NOMO-1 treated with dmso at 0.1 percent for 144 hours (cell line): ENCODE measurements around the gene MIER2.

Experiments
- DNase-seq: peaks from one replicate; lab custom pipeline; 2025; ENCODE audit not compliant: unreplicated experiment; lab: John Stamatoyannopoulos, UW

Gene MIER2

DNA sequence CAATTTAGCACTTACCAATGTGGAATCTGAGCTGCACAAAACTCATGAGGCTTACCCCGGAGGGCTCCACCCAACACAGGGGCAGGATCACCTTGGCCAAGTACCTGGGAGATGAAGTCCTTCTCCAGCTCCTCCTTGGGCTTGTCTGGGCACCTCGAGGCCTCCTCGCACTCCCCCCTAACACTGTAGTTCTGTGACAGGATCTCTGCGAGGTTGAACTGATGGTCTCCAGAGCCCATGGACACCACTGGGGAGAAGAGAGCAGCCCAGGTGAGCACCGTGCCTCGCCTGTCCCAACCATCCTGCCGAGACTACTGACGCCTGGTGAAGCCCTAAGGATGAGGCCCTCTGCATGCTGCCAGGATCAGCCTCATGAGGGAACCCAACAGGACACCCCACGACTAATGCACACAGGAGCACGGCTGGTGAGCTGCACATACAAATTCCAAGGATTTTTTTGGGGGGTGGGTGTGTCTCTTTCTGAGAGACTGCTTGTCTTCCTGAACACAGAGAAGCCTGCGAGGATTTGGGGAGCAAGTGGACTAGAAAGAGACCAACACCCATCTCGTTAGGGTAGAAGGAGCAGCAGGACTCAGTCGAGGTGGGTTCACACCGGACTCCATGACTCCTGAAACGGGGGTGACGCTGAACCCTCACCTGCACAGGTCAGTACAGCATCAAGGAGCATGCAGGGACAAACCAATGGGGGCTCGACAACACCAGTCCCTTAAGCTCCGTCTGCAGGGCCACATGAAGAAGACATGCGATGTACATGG is 10.1 kb downstream of the MIER2 start:
- no peak for DNase-seq

DNA sequence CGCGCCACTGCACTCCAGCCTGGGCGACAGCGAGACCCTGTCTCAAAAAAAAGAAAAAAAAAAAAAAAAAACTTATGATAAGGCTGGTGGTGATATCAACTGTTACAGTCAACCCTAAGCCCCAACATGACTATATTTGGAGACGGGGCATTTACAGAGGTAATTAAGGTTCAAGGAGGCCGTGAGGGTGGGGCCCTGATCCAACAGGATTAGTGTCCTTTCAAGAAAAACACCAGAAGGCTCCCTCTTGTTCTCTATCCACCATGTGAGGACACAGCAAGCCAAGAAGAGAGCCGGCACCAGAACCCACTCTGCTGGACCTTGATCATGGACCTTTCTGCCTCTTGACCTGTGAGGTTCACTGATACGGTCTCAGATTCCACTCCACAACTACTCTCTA is 14.1 kb downstream of the MIER2 start:
- DNase-seq: no peak

DNA sequence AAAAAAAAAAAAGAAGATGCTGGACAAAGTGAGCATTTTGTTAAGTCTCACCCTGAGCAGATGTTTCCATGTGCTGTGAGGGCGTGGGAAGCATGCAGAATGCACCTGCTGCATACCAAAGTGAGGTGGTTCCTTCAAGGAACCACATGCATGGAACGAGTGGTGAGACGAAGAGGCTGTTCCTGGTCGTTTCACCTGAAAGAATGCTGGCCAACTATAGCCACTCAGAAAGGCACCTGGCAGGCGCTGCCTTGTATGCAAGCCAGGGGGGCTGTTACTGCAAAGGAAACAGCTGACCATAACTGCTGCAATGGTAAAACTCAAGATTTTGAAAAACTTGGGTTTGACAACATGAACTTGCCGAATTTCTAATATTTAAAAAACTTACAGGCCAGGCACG is 14.7 kb downstream of the MIER2 start:
- no peak for DNase-seq

DNA sequence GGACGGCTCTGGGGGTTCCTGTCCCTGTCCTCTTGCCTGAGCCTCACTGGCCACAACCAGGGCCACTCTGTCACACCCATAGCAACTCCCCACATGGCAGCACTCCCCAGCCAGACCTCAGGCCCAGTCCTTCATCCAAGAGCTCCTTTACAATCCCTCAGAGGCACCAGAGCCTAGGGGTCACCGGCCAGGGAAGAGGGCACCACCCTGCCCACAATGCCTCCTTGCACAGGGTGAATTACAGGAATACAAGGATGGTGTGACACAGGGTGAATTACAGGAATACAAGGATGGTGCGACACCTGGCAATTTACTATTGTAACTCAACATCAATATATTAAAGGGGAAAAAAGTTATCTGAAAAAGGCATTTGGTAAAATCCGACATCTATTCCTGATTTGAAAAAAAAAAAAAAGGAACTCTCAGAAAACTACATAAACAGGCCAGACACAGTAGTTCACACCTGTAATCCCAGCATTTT is 16.5 kb downstream of the MIER2 start:
- DNase-seq: no peak

DNA sequence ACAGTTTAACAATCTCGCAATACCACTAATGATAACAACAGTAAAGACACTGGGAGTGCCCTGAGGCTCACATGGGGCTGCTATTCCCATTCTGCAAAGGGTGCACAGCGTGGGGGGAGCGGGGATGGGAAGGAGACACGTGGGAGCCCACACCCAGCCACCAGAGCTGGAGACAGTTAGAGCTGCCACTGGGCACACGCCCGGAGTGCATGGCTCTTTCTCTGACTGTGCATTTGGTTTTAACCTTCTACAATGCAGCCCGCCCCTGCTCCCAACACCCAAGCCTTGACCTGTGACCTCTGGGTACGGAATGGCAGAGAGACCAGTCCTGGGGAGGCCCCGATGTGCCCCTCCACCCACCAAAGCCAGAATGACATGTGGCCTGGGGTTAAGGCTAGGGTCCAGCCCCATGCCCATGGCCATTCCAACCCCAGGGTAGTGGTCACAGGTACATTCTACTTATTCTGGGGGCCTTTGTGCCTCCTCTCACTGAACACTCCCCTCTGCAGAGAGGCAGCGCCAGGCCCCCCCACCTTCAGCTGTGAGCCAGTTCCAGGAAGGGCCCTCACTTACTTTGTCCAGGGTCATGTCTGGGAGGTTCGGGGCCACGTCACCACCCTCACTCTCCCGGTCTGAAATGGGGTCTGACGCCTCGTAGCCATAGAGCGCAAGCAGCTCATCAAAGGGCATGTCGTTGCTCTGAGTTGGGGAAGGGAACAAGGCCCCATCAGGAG is 17.1 kb downstream of the MIER2 start:
- DNase-seq: no peak

DNA sequence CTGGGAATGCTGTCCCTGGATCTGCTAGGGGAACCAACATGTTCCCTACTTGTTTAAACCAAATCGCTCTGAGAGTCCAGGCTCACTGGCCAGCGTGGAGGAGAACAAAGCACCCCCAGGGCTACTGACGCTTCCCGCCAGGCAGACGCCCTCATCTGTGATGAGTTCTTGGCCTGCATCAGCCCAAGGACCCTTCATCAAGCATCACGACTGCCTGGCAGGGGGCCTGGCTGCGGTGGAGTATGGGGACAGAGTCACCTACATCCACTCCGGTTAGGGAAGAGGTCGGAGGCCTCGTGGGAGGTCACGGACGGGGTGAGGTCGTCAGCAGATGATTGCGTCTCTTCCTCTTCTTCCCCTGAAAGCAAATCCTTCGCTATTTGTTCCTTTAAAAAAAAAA is 17.7 kb downstream of the MIER2 start:
- no peak for DNase-seq

DNA sequence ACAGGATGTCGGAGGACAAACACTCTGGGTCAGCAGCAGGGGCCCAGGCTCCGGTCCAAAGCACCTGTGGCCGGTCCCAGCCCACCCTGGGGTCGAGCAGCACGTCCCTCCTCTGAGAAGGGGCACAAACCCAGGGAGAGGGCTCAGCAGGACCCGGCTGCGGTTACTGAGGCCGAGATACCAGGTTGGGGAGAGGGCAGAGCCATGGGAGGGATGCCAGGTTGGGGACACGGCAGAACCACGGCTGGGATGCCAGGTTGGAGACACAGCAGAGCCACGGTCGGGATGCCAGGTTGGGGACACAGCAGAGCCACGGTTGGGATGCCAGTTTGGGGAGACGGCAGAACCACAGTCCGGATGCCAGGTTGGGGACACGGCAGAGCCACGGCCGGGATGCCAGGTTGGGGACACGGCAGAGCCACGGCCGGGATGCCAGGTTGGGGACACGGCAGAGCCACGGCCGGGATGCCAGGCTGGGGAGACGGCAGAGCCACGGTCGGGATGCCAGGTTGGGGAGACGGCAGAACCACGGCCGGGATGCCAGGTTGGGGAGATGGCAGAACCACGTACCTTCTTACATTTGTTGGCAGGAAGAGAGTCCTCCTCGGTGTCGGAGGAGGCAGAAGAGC is 18.5 kb downstream of the MIER2 start:
- DNase-seq: no peak

DNA sequence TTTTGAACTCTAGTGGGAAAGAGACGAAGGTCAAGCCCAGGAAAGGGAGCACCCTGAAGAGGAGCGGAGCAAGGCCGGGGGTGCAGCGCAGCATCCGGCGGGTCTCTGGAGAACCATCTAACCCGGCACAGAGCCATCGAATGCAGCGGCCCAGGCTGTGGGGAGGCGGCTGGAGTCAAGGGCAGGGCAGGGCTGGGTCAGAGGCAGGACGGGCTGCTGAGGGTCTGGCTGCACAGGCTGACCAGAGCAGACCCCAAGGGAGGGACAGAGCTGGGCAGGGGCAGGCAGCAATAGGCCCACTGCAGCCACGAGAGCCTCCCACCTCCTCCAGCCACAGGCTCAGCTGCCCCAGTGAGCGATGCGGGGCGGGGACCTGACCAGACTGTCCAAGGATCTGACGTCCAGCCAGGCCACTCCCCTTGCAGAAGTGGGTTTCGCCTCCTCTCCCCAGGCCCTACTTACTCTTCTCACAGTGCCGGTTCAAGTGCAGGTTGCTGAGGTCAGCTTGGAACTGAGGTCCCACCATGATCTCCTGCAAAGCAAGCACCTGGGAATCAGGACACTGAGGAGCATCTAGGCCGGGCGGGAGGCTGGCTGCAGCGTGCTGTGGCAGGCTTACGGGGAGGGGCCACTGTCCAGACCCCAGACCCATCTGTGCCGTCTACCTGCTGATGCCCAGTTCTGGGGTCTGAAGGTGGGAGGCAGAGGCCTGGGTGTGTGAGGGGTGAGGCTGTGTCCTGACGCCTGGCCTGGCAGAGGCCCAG is 19.2 kb downstream of the MIER2 start:
- DNase-seq: no peak

DNA sequence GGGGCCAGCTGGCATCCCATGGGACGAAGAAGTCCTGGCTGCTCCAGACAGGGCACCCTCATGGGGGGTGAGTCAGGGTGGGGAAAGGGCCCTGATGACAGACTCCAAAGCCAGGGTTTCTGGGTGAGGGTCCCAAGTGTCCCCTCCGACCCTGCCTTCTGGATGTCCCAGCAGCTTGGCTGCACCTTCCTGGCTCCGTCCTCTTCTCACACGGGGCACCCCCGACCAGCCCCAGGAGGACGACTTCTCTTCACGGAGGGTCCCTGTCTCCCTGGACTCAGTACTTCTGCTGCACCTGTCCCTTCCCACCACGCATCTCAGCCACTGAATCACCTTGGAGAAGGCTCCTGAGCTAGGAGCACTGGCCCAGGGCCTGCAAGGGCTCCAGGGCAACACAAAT is 19.9 kb downstream of the MIER2 start:
- no peak for DNase-seq

DNA sequence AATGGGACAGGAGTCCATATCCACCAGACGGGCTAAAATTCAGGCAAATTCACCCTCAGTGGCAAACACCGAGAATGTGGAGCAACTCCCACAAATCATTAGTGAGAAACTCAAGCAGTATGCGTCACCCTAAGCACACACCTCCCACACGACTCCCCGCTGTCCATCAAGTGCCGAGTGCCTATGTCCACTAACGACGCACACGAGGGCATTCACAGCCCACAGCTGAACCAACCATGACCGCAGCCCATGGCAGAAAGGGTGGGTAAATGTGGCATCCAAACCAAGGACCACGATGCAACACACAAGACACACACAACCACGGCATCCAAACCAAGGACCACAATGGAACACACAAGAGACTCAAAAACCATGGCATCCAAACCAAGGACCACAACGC is 22.0 kb downstream of the MIER2 start:
- no peak for DNase-seq

DNA sequence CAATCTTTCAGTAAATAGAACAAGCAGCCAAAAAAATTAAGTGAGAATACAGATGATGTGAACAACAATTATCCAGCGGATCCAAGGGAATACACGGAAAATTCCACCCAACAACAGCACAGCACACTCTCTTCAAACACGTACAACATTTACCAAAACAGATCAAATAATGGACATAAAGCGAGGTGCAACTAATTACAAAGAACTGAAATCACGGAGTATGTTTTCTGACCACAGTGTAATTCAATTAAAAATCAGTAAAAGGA is 26.2 kb downstream of the MIER2 start:
- no peak for DNase-seq

DNA sequence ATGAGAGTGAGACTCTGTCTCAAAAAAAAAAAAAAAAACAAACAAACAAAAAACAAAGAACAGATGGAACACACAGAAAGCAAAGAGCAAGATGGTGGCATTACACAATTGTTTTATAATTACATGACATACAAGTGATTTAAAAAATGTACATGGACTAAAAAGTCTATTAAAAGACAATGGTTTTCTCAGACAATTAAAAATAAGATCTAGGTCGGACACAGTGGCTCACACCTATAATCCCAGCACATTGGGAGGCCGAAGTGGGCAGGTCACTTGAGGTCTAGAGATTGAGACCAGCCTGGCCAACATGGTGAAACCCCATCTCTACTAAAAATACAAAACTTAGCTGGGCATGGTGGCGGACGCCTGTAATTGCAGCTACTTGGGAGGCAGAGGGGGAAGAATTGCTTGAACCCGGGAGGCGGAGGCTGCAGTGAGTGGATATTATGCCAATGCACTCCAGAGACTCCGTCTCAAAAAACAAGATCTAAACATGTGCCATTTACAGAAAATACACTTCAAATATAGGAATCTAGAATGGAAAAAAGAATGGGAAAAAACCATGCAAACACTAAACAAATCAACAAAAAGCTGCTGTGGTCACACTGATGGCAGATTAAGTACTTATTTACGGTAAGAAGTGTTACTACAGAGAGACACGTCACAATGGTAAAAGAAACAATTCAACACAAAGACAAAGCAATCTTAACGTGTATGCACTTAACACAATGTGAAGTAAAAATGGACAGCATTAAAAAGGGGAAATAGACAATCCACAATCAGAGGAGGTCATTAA is 26.7 kb downstream of the MIER2 start:
- no peak for DNase-seq

DNA sequence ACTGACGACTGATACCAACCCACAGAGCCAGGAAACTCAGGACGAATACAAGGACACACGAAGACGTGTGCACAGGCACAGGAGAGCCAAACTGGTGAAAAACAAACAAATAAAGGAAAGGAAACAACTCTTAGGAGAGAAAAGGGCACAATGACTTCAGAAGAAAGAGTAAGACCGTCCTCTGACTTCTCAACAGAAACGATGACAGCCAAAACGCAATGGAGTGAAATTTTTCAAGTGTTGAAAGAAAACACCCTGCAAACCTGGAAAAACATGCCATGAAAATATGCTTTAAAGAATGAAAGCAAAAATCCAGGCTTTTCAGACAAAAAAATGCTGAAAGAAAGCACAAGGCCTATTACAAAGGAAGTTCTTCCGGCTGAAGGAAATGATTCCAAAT is 28.8 kb downstream of the MIER2 start:
- DNase-seq: no peak

DNA sequence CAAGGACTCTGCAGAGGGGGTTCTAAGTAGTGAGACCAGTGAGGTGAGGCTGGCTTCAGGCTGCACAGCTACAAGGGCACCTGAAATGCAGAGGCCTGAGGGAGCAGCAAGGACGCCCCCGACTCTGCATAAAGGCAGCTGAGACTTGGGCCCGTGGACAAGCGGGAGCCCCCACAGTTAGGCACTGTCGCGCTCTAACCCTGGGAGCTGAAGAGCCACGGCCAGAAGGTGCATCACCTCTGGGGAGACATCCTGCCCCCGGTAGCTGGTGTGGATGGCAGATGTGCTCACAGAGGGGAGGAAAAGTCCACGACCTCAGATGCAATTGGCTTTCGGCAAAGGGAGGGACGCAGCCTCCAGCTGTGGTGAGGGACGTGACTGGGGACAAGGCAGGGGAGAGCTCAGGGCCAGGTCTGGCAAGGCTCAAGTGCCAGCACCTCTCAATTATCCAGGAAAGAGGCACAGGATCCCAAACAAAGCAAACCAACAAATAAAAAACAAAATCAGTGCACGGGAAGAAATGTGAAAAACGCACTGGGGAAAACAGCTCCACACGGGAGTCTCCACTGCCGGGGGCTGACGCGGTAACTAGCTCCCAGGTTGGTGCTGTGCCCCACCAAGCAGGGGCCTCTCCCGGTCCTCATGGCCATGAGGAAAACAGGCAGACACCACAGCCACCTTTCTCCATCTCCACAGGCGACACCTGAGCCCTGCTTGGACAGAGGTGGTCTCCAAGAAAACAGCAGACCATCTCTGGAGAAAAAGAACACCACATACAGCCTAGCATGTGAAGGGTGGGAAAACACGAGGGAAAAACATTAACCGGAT is 30.4 kb downstream of the MIER2 start:
- DNase-seq: no peak

DNA sequence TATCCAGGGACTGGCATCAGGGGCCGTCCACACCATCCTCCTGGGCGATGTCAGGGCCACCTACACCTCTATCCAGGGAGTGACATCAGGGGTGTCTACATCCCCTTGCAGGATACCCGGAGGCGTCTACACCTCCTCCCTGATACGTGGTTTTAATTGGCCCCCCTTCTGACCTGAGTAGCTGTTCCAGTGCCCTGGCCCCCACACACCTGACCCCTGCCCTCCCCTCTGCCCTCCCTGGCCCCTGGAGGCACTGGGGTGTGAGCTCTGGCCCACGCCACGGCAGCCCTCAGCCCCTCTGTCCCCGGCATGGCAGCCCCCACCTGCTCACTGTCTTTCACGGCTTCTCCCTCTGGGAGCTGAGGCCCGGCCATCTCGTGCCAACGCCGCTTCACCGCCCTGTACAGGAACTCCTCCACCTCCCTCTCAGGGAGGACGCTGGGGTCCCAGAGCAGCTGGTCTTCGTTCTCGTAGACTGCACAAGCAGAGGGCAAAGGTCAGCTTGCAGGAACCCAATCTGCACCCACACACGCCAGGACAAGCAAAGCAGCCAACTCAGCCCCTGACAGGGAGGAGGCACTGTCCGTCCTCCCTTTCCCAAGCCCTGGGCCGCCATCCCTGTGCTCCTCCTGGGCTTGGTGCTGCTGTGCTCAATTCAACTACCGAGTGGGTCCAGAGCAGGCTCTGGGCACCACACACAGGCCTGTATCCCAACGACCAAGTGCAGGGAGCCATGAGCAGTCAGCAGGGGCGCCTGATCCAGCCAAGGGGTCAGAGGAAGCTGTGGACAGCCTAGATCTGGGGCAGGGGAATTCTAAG is 31.2 kb downstream of the MIER2 start:
- DNase-seq: no peak

DNA sequence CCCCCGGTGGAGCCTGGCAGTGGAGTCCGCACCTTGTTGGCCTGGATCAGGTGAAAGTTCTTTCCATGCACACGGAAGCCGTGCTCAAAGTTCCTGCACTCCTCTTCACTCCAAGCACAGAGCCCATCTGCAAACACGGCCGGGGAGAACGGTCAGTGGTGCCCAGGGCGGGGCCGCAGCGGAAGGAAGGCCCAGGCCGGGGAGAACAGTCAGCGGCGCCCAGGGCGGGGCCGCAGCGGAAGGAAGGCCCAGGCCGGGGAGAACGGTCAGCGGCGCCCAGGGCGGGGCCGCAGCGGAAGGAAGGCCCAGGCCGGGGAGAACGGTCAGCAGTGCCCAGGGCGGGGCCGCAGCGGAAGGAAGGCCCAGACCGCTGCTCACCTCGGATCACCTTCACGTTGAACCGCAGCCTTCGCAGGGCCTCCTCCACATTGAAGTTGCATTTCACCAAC is 32.8 kb downstream of the MIER2 start:
- DNase-seq: no peak

DNA sequence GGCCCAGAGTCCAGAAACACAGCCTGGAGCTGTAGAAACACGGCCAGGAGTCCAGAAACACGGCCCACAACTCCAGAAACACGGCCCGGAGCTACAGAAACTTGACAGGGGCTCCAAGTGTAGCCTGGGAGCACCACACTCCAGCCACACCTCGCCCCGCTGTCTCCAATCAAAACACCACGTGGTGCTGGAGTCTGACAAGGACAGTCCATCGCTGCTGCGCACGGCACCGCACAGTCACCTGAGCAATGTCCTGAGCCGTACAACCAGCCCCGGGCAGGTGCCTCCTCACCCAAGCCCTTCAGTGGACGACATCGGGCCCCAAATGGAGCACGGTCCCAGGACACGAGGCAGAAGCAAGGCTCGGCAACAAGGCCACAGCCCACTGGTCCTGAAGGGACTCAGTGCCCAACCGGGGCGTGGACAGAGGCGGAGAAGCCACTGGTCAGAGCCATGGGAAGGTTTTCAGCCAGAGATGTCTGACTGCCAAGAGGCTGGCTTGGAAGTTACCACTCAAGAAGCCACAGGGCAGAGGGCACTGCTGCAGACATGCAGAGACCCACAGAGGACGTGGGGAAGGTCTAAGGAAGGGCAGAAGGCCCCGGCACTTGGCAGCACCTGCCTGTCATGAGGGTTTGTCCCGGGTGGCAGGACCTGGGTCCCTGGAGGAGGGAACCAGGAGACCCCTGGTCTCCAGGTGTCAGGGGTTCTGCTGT is 33.7 kb downstream of the MIER2 start:
- DNase-seq: no peak

DNA sequence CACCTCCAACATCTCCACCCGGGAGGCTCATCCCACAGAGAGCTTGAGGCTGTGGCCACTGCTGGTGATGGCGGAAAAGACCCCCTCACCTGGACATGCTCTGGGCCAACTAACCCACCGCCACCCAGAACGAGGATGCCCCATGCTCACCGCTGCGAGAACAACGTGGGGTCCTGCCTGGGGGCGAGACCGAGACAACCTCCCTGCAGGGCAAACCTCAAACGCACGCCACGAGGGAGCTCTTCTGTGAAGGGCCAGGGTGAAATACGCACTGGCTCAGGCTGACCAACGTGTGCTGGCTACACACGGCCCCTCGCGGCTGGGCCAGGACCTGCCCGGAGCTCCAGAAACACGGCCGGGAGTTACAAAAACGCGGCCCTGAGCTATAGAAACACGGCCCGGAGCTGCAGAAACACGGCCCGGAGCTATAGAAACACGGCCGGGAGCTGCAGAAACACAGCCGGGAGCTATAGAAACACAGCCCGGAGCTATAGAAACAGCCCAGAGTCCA is 34.4 kb downstream of the MIER2 start:
- DNase-seq: no peak
